Measurements from ENCODE around the gene USP17L29.
"Not testable (repeated sequence)": the region's sequence is repeated elsewhere in the genome, so short reads cannot be mapped to it uniquely, and the experiment has no call there.

USP17L29 gene

GRCh38 chr4:9353338-9353737, at the start of gene USP17L29:
Gene USP17L29 (plus strand): TSS chr4:9353638. CDS start chr4:9353638, 0 bp downstream.
- DNase-seq (ENCODE audit: low read depth in 2 of 2): not testable (repeated sequence)

GRCh38 chr4:9324191-9324590, 29.2 kb upstream of the USP17L29 start:
- DNase-seq (ENCODE audit: low read depth in 2 of 2): not testable (repeated sequence)

GRCh38 chr4:9324865-9325264, 28.6 kb upstream of the USP17L29 start, which contains the start of gene USP17L24:
Gene USP17L24 (plus strand): TSS chr4:9325165. CDS start chr4:9325165, 0 bp downstream.
- not testable (repeated sequence) for DNase-seq (ENCODE audit: low read depth in 2 of 2)

- DNase-seq (ENCODE audit: low read depth in 2 of 2): not testable (repeated sequence)
Observed at GRCh38 chr4:9329611-9330010, 23.8 kb upstream of the USP17L29 start, which contains the start of gene USP17L25. Gene USP17L25 (plus strand): TSS chr4:9329911. CDS start chr4:9329911, 0 bp downstream.

GRCh38 chr4:9334358-9334757, 19.1 kb upstream of the USP17L29 start, which contains the start of gene USP17L26:
Gene USP17L26 (plus strand): TSS chr4:9334658. CDS start chr4:9334658, 0 bp downstream.
- DNase-seq (ENCODE audit: low read depth in 2 of 2): not testable (repeated sequence)

- DNase-seq (ENCODE audit: low read depth in 2 of 2): not testable (repeated sequence)
Observed at GRCh38 chr4:9339103-9339502, 14.3 kb upstream of the USP17L29 start, which contains the start of gene USP17L5. Gene USP17L5 (plus strand): TSS chr4:9339403. CDS start chr4:9339403, 0 bp downstream.

- not testable (repeated sequence) for DNase-seq (ENCODE audit: low read depth in 2 of 2)
Observed at GRCh38 chr4:9343848-9344247, 9.6 kb upstream of the USP17L29 start, which contains the start of gene USP17L27. Gene USP17L27 (plus strand): TSS chr4:9344148. CDS start chr4:9344148, 0 bp downstream.

GRCh38 chr4:9348593-9348992, 4.8 kb upstream of the USP17L29 start, which contains the start of gene USP17L28:
Gene USP17L28 (plus strand): TSS chr4:9348893. CDS start chr4:9348893, 0 bp downstream.
- DNase-seq (ENCODE audit: low read depth in 2 of 2): not testable (repeated sequence)

GRCh38 chr4:9350866-9351265, 2.6 kb upstream of the USP17L29 start:
- DNase-seq (ENCODE audit: low read depth in 2 of 2): not testable (repeated sequence)

- not testable (repeated sequence) for DNase-seq (ENCODE audit: low read depth in 2 of 2)
Observed at GRCh38 chr4:9362829-9363228, 9.4 kb downstream of the USP17L29 start, which contains the start of gene USP17L30. Gene USP17L30 (plus strand): TSS chr4:9363129. CDS start chr4:9363129, 0 bp downstream.

- not testable (repeated sequence) for DNase-seq (ENCODE audit: low read depth in 2 of 2)
Observed at GRCh38 chr4:9379881-9380280, 26.4 kb downstream of the USP17L29 start.

- DNase-seq (ENCODE audit: low read depth in 2 of 2): peak in 1 of 2 donors; percentile 32
Observed at GRCh38 chr4:9381012-9381534, 27.6 kb downstream of the USP17L29 start.

GRCh38 chr4:9384126-9384525, 30.7 kb downstream of the USP17L29 start:
- no peak for DNase-seq (ENCODE audit: low read depth in 2 of 2)

GRCh38 chr4:9389001-9389400, 35.6 kb downstream of the USP17L29 start:
- not testable (repeated sequence) for DNase-seq (ENCODE audit: low read depth in 2 of 2)
